IPS-15b (cell line): ENCODE results near the gene TTLL3.

ENCODE experiments used
- H3K27me3 ChIP-seq: one replicate; pipeline ENCODE4 v1.6.1; 2013; ENCODE audit warnings: low read length; ENCODE audit not compliant: control insufficient read depth, insufficient read depth
- H3K36me3 ChIP-seq: one replicate; pipeline ENCODE4 v1.6.1; 2013; ENCODE audit warnings: low read length; ENCODE audit not compliant: control insufficient read depth, insufficient read depth
- H3K4me1 ChIP-seq: one replicate; pipeline ENCODE4 v1.6.1; 2013; ENCODE audit warnings: mild to moderate bottlenecking, low read length; ENCODE audit not compliant: control insufficient read depth, insufficient read depth
- H3K4me3 ChIP-seq: one replicate; pipeline ENCODE4 v1.5.1; 2013; ENCODE audit warnings: low read depth, low read length
- H3K9ac ChIP-seq: one replicate; pipeline ENCODE4 v1.6.1; 2013; ENCODE audit warnings: low read depth, mild to moderate bottlenecking, low read length
- H3K9me3 ChIP-seq: one replicate; pipeline ENCODE4 v1.6.1; 2013; ENCODE audit warnings: mild to moderate bottlenecking, low read length; ENCODE audit not compliant: control insufficient read depth, insufficient read depth

TTLL3 gene

GRCh38 chr3:9884555-9885165 lies 74.6 kb downstream of the TTLL3 start:
- H3K4me3 ChIP-seq, result no peak overlapping the region
- no peak overlapping the region for H3K9ac ChIP-seq
- no peaks in the 10 kb centered on the region for H3K9me3 ChIP-seq
- no peaks in the 10 kb centered on the region for H3K27me3 ChIP-seq
- H3K4me1 ChIP-seq, result no peaks in the 10 kb centered on the region
- H3K36me3 ChIP-seq, result no peaks in the 10 kb centered on the region
